Measurements from ENCODE around the gene THAP10.
A peak's percentile ranks its signal among the peaks of the same experiment; 100 is the strongest.

The THAP10 gene

GRCh38 chr15:70851889-70852288 lies 40.3 kb downstream of the THAP10 start:
- Histone ChIP-seq H3K27ac (ENCODE audit: poor library complexity, severe bottlenecking) (peak overlapping the region; percentile 70), H3K4me3 (ENCODE audit: severe bottlenecking) (no peak overlapping the region), H3K9me3 (ENCODE audit: severe bottlenecking) (no peaks in the 10 kb centered on the region), H3K27me3 (ENCODE audit: insufficient read depth, poor library complexity, severe bottlenecking) (no peaks in the 10 kb centered on the region), H3K4me1 (ENCODE audit: insufficient read depth, poor library complexity, severe bottlenecking) (peaks cover 19% of the 10 kb centered on the region), H3K36me3 (ENCODE audit: low read depth) (peaks cover 37% of the 10 kb centered on the region)
- ATAC-seq (ENCODE audit: low read depth) = no peak
- no peak for DNase-seq (ENCODE audit: low spot score)
- no peak for TF ChIP-seq CTCF (IDR thresholded peaks at IDR 0.05; ENCODE audit: poor library complexity, severe bottlenecking)

- H3K9me3 ChIP-seq (ENCODE audit: severe bottlenecking) = no peaks in the 10 kb centered on the region
- no peaks in the 10 kb centered on the region for H3K27me3 ChIP-seq (ENCODE audit: insufficient read depth, poor library complexity, severe bottlenecking)
- no peak overlapping the region for H3K27ac ChIP-seq (ENCODE audit: poor library complexity, severe bottlenecking)
- DNase-seq (ENCODE audit: low spot score) = no peak
- H3K4me1 ChIP-seq (ENCODE audit: insufficient read depth, poor library complexity, severe bottlenecking) = no peaks in the 10 kb centered on the region
- ATAC-seq (ENCODE audit: low read depth) = no peak; the same call in 2 of the 3 replicates
- TF ChIP-seq CTCF (IDR thresholded peaks at IDR 0.05; ENCODE audit: poor library complexity, severe bottlenecking) = no peak
- H3K4me3 ChIP-seq (ENCODE audit: severe bottlenecking) = no peak overlapping the region
- peaks cover 35% of the 10 kb centered on the region for H3K36me3 ChIP-seq (ENCODE audit: low read depth)
Observed at GRCh38 chr15:70845602-70846360, 46.5 kb downstream of the THAP10 start.

- ATAC-seq (ENCODE audit: low read depth) (no peak), DNase-seq (ENCODE audit: low spot score) (no peak)
- Histone ChIP-seq H3K36me3 (ENCODE audit: low read depth) (peaks cover 30% of the 10 kb centered on the region), H3K27ac (ENCODE audit: poor library complexity, severe bottlenecking) (no peak overlapping the region), H3K4me3 (ENCODE audit: severe bottlenecking) (no peak overlapping the region), H3K9me3 (ENCODE audit: severe bottlenecking) (no peaks in the 10 kb centered on the region), H3K27me3 (ENCODE audit: insufficient read depth, poor library complexity, severe bottlenecking) (no peaks in the 10 kb centered on the region), H3K4me1 (ENCODE audit: insufficient read depth, poor library complexity, severe bottlenecking) (peaks cover 18% of the 10 kb centered on the region)
- no peak for TF ChIP-seq CTCF (IDR thresholded peaks at IDR 0.05; ENCODE audit: poor library complexity, severe bottlenecking)
Observed at GRCh38 chr15:70837476-70837875, 54.8 kb downstream of the THAP10 start.

- H3K4me3 ChIP-seq (ENCODE audit: severe bottlenecking) = no peak overlapping the region
- H3K4me1 ChIP-seq (ENCODE audit: insufficient read depth, poor library complexity, severe bottlenecking) = peaks cover 18% of the 10 kb centered on the region
- no peak for TF ChIP-seq CTCF (IDR thresholded peaks at IDR 0.05; ENCODE audit: poor library complexity, severe bottlenecking)
- no peak for ATAC-seq (ENCODE audit: low read depth)
- H3K36me3 ChIP-seq (ENCODE audit: low read depth) = peaks cover 45% of the 10 kb centered on the region
- H3K27ac ChIP-seq (ENCODE audit: poor library complexity, severe bottlenecking) = no peak overlapping the region
- DNase-seq (ENCODE audit: low spot score) = no peak
- H3K9me3 ChIP-seq (ENCODE audit: severe bottlenecking) = no peaks in the 10 kb centered on the region
- H3K27me3 ChIP-seq (ENCODE audit: insufficient read depth, poor library complexity, severe bottlenecking) = no peaks in the 10 kb centered on the region
Observed at GRCh38 chr15:70835841-70836240, 56.4 kb downstream of the THAP10 start.

GRCh38 chr15:70835415-70835814 lies 56.8 kb downstream of the THAP10 start:
- no peaks in the 10 kb centered on the region for H3K9me3 ChIP-seq (ENCODE audit: severe bottlenecking)
- no peak overlapping the region for H3K4me3 ChIP-seq (ENCODE audit: severe bottlenecking)
- H3K4me1 ChIP-seq (ENCODE audit: insufficient read depth, poor library complexity, severe bottlenecking) = peaks cover 18% of the 10 kb centered on the region
- ATAC-seq (ENCODE audit: low read depth) (no peak), DNase-seq (ENCODE audit: low spot score) (no peak)
- peak overlapping the region; percentile 91 for H3K27ac ChIP-seq (ENCODE audit: poor library complexity, severe bottlenecking)
- H3K27me3 ChIP-seq (ENCODE audit: insufficient read depth, poor library complexity, severe bottlenecking) = no peaks in the 10 kb centered on the region
- peaks cover 45% of the 10 kb centered on the region for H3K36me3 ChIP-seq (ENCODE audit: low read depth)
- TF ChIP-seq CTCF (IDR thresholded peaks at IDR 0.05; ENCODE audit: poor library complexity, severe bottlenecking) = no peak
